ENCODE measurements around the gene LILRA2. TPM values are rescaled to one million over a fixed set of nuclear protein-coding genes. Genes with fewer than 3 reads are reported as not detected.

Gene LILRA2
- total and polyA plus RNA-seq, 10 of the 15 experiments (the other 5 are each of a cell fraction or from before 2014, with no cell fraction given) = 0.16 to 1.8 (median 0.43) TPM

- no peak for TF ChIP-seq SREBF1 (IDR thresholded peaks at IDR 0.05; ENCODE audit: low read length)
- no peak for TF ChIP-seq RAD21 (IDR thresholded peaks at IDR 0.05; ENCODE audit: insufficient read depth, low read depth, low read length)
- TF ChIP-seq ZNF687 (IDR thresholded peaks at IDR 0.05) = no peak
- no peak for TF ChIP-seq ZZZ3 (IDR thresholded peaks at IDR 0.05; ENCODE audit: control insufficient read depth, insufficient read length, low read depth)
- TF ChIP-seq TCF7 (IDR thresholded peaks at IDR 0.05; ENCODE audit: borderline replicate concordance) = no peak
Measured at GRCh38 chr19:54534156-54534555, 39.4 kb upstream of the LILRA2 start (continued).

GRCh38 chr19:54535601-54536000 lies 38.0 kb upstream of the LILRA2 start:
- intact Hi-C loops (cut with micrococcal nuclease; ENCODE audit: unreplicated experiment) = loop anchor here (2.0 kb wide), 1 partner anchor 15 kb away; no protein-coding TSS in a partner anchor
- ChIA-PET RAD21 (ENCODE audit: unreplicated experiment) (no interaction called here), CTCF (interaction anchor here (1.1 kb wide), 1 partner anchor 15 kb away, joined by 4 read pairs; no protein-coding TSS in a partner anchor), POLR2A (no interaction called here), SMC1A (ENCODE audit: uncharacterized antibody, unreplicated experiment) (interaction anchor here (1.0 kb wide), 1 partner anchor 16 kb away, joined by 3 read pairs; no protein-coding TSS in a partner anchor)
- no TSS peak for BruUV-seq (replicated peaks)
- H3K9me3 ChIP-seq (replicated peaks; ENCODE audit: control insufficient read depth, insufficient read depth, low read length) = no peaks in the 10 kb centered on the region; the same call in 2 of the 3 replicates
- DNase-seq (ENCODE audit: low read depth, low spot score) = no peak
- no peak overlapping the region for H2AFZ ChIP-seq (ENCODE audit: control insufficient read depth, low read depth, low read length)
- no peak for FAIRE-seq
- in situ Hi-C loops (cut with MboI) = no loop called here
- no peaks in the 10 kb centered on the region for H3K27me3 ChIP-seq (replicated peaks in 1 of 2; ENCODE audit: control insufficient read depth in 2 of 2, insufficient read depth in 2 of 2, low read length in 1 of 2)
- H3K4me1 ChIP-seq (ENCODE audit: control insufficient read depth, insufficient read depth, low read length) = peaks cover 9% of the 10 kb centered on the region
- no peaks in the 10 kb centered on the region for H3K79me2 ChIP-seq (ENCODE audit: control insufficient read depth, insufficient read depth, low read length)
- no peak overlapping the region for H3K27ac ChIP-seq (ENCODE audit: control insufficient read depth, insufficient read depth)
- 96% methylated on average over 9 of the region's 9 CpGs for WGBS (ENCODE audit: insufficient coverage, insufficient replicate concordance, low lambda C conversion rate, missing lambda C conversion rate)
- H3K9ac ChIP-seq (ENCODE audit: control insufficient read depth, insufficient read depth, low read length) = no peak overlapping the region
- no peaks in the 10 kb centered on the region for H4K20me1 ChIP-seq (ENCODE audit: control insufficient read depth, insufficient read depth)
- H3K4me2 ChIP-seq (ENCODE audit: control insufficient read depth, insufficient read depth) = no peak overlapping the region
- no peak overlapping the region for H3K4me3 ChIP-seq
- H3K36me3 ChIP-seq (ENCODE audit: control insufficient read depth in 2 of 2, insufficient read depth in 2 of 2, low read length in 1 of 2) = no peaks in the 10 kb centered on the region
- ATAC-seq = no peak
- TF ChIP-seq ATF3 (IDR thresholded peaks at IDR 0.05; ENCODE audit: borderline replicate concordance, extremely low read depth, low read depth, low read length) (no peak), ZNF207 (IDR thresholded peaks at IDR 0.05; ENCODE audit: borderline replicate concordance) (no peak), JUND (IDR thresholded peaks at IDR 0.05; ENCODE audit: low read depth, low read length) (no peak), LARP7 (IDR thresholded peaks at IDR 0.05) (no peak), ZBTB4 (CRISPR knock-in tag; IDR thresholded peaks at IDR 0.05) (no peak), NRF1 (conservative IDR thresholded peaks at IDR 0.05; ENCODE audit: low read depth, low read length) (no peak), ZBTB33 (IDR thresholded peaks at IDR 0.05) (no peak)

Measured in GM12878 (cell line).